Mucosa of rectum (tissue), 2 donors: ENCODE results near the gene GRB2.

Source experiments
- H3K27ac ChIP-seq, 2 donors: one replicate each; pipeline ENCODE4 v1.7.0; 2013; ENCODE audit warnings: inconsistent platforms in 2 of 2, low read depth in 2 of 2, low read length in 2 of 2
- H3K27me3 ChIP-seq, 2 donors: one replicate each; pipeline ENCODE4 v1.7.0; 2013; ENCODE audit warnings: low read length in 2 of 2; ENCODE audit not compliant: control insufficient read depth in 2 of 2, insufficient read depth in 2 of 2
- H3K36me3 ChIP-seq, 2 donors: one replicate each; pipeline ENCODE4 v1.7.0; 2013; ENCODE audit warnings: low read length in 2 of 2; ENCODE audit not compliant: control insufficient read depth in 2 of 2, insufficient read depth in 2 of 2
- H3K4me1 ChIP-seq, 2 donors: one replicate each; pipeline ENCODE4 v1.7.0; 2013; ENCODE audit warnings: low read length in 2 of 2, mild to moderate bottlenecking in 1 of 2; ENCODE audit not compliant: control insufficient read depth in 2 of 2, insufficient read depth in 2 of 2
- H3K4me3 ChIP-seq, 2 donors: one replicate each; pipeline ENCODE4 v1.7.0; 2013; ENCODE audit warnings: low read length in 2 of 2
- H3K9ac ChIP-seq, 2 donors: one replicate each; pipeline ENCODE4 v1.7.0; 2013; ENCODE audit warnings: low read length in 2 of 2, low read depth in 1 of 2, mild to moderate bottlenecking in 1 of 2
- H3K9me3 ChIP-seq, 2 donors: one replicate each; pipeline ENCODE4 v1.7.0; 2013; ENCODE audit warnings: low read length in 2 of 2; ENCODE audit not compliant: control insufficient read depth in 2 of 2
- donor health status: healthy.
- donor health status: Normal muscosa, but diverticular disease.

The GRB2 gene

DNA sequence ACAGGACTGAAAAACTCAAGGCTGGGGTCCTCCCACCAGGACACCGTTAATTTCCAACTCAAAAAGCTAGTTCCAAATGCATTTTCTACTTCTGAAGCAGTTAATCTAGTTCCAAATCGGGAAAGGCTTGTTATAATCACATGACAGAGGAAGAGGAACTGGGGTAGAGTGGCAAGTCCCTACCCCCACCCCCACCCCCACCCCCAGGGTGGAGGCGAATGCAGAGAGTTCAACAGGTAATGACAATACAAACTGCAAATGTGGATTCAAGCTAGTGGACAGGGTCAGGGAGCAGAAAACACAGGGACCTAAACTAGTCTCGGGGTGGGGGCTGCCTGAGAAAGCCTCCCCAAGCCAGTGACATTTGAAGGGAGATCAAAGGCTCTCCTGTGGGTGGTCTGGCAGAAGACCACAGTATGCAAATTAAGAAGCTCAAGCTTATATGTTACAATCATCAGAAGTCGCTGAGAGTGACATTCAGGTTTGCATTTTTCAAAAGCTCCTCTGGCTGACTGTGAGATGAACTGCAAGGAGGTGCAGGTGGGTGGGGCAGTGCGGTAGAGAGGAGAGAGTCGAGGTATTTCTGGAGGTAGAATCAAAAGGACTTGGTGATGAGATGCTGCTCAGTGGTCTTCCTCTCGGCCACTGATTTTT, 59.8 kb downstream of the GRB2 start:
- Histone ChIP-seq H3K9ac (no peak overlapping the region), H3K4me3 (no peak overlapping the region), H3K4me1 (peaks cover 12 to 20% of the 10 kb centered on the region in 2 donors), H3K27me3 (no peaks in the 10 kb centered on the region), H3K9me3 (no peaks in the 10 kb centered on the region), H3K27ac (peak overlapping the region in 1 of 2 donors; percentile 26), H3K36me3 (no peaks in the 10 kb centered on the region)

DNA sequence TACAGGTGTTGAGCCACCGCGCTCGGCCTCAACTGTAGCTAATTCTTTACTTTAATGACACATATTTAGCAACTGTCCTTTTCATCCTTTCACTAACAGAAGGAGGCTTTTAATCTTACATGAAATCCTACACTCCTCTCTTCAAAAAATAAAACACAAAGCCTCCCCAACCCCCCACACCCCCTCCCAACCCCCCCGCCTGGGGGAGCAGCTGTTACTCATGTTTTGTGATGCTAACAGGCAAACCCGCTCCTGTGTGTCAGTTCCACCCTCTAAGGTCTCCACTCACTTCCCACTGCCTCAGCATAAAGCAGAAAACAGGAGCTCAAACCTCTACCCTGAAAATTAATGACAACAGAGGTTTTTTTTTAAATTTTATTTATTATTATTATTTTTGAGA, 60.8 kb downstream of the GRB2 start:
- Histone ChIP-seq H3K9me3 (no peaks in the 10 kb centered on the region), H3K9ac (no peak overlapping the region), H3K4me1 (peaks cover 10 to 20% of the 10 kb centered on the region in 2 donors), H3K36me3 (no peaks in the 10 kb centered on the region), H3K27ac (no peak overlapping the region), H3K4me3 (no peak overlapping the region), H3K27me3 (no peaks in the 10 kb centered on the region)

DNA sequence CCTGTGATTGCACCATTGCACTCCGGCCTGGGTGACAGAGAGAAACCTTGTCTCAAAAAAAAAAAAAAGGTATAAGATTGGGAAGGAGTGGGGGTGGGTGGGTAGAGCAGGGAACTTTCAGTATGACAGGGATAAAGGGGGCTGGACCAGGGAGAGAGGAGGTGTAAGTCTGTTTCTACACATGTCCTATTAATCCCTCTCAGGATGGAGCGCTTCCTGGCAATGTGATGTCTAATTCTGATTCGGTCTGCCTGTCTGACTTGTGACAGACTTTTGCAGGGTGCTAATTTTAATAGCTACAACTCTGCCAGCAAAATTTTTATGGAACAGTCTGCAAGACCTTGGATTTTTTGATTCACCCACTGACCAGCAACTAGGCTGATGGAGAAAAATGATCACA, 62.5 kb downstream of the GRB2 start:
- Histone ChIP-seq H3K4me3 (no peak overlapping the region), H3K36me3 (no peaks in the 10 kb centered on the region), H3K4me1 (peaks cover 9 to 16% of the 10 kb centered on the region in 2 donors), H3K9ac (no peak overlapping the region), H3K9me3 (no peaks in the 10 kb centered on the region), H3K27me3 (no peaks in the 10 kb centered on the region), H3K27ac (no peak overlapping the region)

DNA sequence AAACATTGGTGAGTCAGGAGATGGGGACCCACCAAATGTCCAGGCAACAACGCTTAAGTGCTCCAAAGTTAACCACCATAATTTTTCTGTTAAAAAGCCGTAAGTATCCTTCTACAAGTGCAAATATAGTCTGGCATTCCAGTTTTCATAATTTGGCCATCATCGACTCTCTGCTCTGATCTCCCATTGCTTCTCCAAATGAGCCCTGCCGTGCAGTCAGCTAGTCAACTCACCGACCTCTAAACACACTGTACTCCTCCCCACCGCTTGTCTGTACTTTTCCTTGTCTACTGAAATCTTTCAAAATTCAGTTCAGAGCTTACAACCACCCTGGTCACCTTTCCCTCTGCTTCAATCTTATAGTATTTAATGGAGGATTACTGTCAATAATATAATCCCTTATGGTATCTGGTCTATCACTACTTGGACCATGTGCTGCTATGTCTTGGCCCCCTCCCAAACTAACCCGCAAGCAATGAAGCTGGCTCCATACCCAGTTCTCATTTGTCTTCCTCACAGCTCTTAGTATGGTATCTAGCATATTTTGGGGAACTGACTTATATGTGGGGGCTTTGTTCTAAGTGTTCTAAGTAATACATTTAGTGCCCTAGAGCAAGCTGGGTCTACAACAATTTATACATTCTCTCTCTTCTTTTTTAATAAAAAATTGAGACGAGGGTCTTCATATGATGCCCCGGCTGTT, 63.5 kb downstream of the GRB2 start:
- H3K36me3 ChIP-seq, result no peaks in the 10 kb centered on the region
- no peaks in the 10 kb centered on the region for H3K27me3 ChIP-seq
- H3K4me1 ChIP-seq, result peaks cover 3 to 9% of the 10 kb centered on the region in 2 donors
- H3K27ac ChIP-seq, result no peak overlapping the region
- H3K9ac ChIP-seq, result no peak overlapping the region
- H3K4me3 ChIP-seq, result no peak overlapping the region
- H3K9me3 ChIP-seq, result no peaks in the 10 kb centered on the region

DNA sequence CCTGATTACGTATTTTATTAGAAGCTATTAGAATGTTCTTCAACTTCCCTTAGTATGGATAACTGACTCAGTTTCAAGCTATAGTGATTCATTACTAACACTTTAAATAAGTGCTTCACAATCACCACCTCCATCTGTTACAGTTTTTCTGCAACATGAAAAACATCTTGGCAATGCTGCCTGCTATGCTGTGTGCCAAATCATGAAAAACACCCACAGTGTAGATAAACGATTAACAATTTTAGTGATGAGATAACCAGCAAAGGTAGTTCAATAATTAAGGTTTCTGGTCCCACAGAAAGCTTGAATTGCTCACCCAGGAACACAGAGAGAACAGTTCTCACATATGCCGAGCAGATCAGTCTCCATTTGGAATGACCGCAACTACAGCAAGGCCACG, 64.8 kb downstream of the GRB2 start:
- Histone ChIP-seq H3K27ac (no peak overlapping the region), H3K36me3 (no peaks in the 10 kb centered on the region), H3K4me1 (peaks cover 0 to 2% of the 10 kb centered on the region in 2 donors)

DNA sequence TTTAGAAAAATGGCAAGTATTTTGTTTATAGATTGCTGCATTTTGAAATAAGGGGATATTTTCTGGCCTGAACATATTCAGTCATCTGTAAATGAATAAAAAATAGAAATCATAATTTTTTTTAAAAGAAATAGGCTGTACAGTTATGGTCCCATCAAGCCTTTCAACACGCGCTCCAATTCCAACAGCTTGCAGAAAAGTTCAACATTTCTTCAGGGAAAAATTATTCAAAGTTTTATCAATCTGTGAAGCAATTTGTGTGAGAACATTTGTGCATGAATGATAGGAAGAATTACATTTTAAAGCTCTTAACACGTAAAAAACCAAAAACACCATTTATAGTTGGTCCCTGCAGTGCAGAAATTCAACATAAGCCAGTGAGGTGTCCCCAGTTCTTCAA, 65.5 kb downstream of the GRB2 start:
- no peaks in the 10 kb centered on the region for H3K27me3 ChIP-seq
- no peak overlapping the region for H3K9ac ChIP-seq
- no peaks in the 10 kb centered on the region for H3K9me3 ChIP-seq
- no peak overlapping the region for H3K27ac ChIP-seq
- H3K4me1 ChIP-seq, result peaks cover 0 to 2% of the 10 kb centered on the region in 2 donors
- H3K4me3 ChIP-seq, result no peak overlapping the region
- H3K36me3 ChIP-seq, result no peaks in the 10 kb centered on the region

More for the DNA sequence above, 64.8 kb downstream of the GRB2 start:
- no peaks in the 10 kb centered on the region for H3K27me3 ChIP-seq
- no peaks in the 10 kb centered on the region for H3K9me3 ChIP-seq
- no peak overlapping the region for H3K4me3 ChIP-seq
- no peak overlapping the region for H3K9ac ChIP-seq

DNA sequence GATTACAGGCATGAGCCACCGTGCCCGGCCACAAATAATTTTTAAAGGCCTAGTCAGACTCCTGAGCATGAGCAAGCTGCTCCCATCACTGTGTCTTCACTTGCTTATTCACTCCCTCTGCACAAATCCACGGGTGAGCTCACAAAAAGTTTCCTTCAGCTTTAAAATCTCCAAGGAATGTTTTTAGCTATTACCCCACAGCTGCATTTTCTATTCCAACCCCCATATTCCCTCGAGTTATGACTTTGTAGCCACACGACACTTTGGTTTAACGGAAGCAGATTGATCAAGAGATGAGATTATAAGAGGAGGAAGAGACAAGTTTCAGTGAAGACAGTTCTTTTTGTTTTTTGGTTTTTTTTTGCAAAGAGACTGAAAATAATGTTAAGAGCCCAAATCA, 67.1 kb downstream of the GRB2 start:
- H3K27ac ChIP-seq, result peak overlapping the region in 1 of 2 donors; percentile 12
- H3K4me1 ChIP-seq, result peaks cover 0 to 2% of the 10 kb centered on the region in 2 donors
- no peaks in the 10 kb centered on the region for H3K9me3 ChIP-seq
- H3K4me3 ChIP-seq, result no peak overlapping the region
- no peak overlapping the region for H3K9ac ChIP-seq
- H3K27me3 ChIP-seq, result no peaks in the 10 kb centered on the region
- no peaks in the 10 kb centered on the region for H3K36me3 ChIP-seq

DNA sequence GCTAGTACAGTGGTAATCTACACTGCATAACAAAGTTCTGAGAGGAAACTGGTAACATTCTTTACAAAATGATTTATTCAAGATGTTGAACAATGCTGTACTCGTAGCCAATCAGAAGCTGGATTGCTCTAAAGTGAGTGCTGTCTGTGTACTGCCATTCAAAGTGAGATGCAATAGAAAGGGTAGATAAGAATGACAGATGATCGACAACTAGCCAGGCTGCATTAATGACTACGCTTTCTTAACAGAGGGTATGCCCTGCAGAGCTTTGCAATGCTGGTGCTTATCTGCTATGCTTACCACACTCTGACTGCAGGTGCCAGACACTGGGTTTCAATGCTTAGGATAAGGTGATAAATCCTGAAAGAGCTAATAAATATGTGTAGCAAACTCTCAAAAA, 70.2 kb downstream of the GRB2 start:
- Histone ChIP-seq H3K27me3 (no peaks in the 10 kb centered on the region), H3K4me1 (peaks cover 2 to 3% of the 10 kb centered on the region in 2 donors), H3K27ac (no peak overlapping the region), H3K4me3 (no peak overlapping the region), H3K36me3 (peaks cover 4 to 10% of the 10 kb centered on the region in 2 donors), H3K9ac (no peak overlapping the region), H3K9me3 (no peaks in the 10 kb centered on the region)

DNA sequence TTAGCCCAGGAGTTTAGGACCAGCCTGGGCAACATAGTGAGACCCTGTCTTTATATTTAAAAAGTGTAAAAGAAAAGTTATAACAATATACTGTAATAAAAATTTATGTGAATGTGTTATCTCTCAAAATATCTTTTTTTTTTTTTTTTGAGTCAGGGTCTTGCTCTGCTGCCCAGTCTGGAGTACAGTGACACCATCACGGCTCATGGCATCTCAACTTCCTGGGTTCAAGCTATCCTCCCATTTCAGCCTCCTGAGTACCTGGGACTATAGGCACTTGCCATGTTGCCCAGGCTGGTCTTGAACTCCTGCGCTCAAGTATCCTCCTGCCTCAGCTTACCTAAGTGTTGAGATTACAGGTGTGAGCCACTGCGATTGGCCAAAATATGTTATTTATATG, 70.8 kb downstream of the GRB2 start:
- H3K27ac ChIP-seq, result no peak overlapping the region
- H3K4me1 ChIP-seq, result peaks cover 2 to 3% of the 10 kb centered on the region in 2 donors
- no peak overlapping the region for H3K9ac ChIP-seq
- no peaks in the 10 kb centered on the region for H3K27me3 ChIP-seq
- H3K4me3 ChIP-seq, result no peak overlapping the region
- peaks cover 4 to 10% of the 10 kb centered on the region in 2 donors for H3K36me3 ChIP-seq
- H3K9me3 ChIP-seq, result no peaks in the 10 kb centered on the region

DNA sequence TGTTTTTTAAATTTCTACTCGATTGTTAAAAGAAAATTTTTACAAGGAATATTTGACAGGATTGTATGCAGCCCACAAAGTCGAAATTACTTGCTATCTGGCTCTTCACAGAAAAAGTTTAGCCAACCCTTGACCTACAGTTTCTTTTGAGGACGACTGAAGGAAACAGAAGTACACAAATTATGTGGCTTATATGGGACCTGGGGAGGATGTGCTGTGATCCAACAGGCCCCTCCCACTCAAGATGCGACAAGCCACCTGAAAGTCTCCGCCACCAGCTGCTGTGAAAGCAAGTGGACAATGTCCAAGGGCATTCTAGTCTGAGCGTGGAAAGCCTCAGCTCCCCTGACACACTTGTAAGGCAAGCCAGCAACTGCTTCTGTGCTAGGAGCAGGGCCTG, 73.8 kb downstream of the GRB2 start:
- Histone ChIP-seq H3K9me3 (no peaks in the 10 kb centered on the region), H3K4me1 (peaks cover 0 to 3% of the 10 kb centered on the region in 2 donors), H3K27ac (no peak overlapping the region), H3K4me3 (no peak overlapping the region), H3K36me3 (peaks cover 6 to 10% of the 10 kb centered on the region in 2 donors), H3K27me3 (no peaks in the 10 kb centered on the region), H3K9ac (no peak overlapping the region)
